GM19468 (cell line): Measurements from ENCODE around the gene FITM2.
"Not testable (repeated sequence)": the region's sequence is repeated elsewhere in the genome, so short reads cannot be mapped to it uniquely, and the experiment has no call there.

ENCODE experiments used
- ATAC-seq: cut with Tn5 transposase; IDR thresholded peaks from one replicate; pipeline ENCODE4 v1.9.1; 2021; ENCODE audit warnings: mild to moderate bottlenecking, moderate library complexity, moderate number of reproducible peaks; ENCODE audit not compliant: unreplicated experiment; ENCODE audit errors: extremely low read depth

The FITM2 gene

GRCh38 chr20:44334709-44335108 lies 23.7 kb upstream of the FITM2 start:
- no peak for ATAC-seq

- ATAC-seq = no peak
Observed at GRCh38 chr20:44334306-44334705, 23.3 kb upstream of the FITM2 start.

DNA sequence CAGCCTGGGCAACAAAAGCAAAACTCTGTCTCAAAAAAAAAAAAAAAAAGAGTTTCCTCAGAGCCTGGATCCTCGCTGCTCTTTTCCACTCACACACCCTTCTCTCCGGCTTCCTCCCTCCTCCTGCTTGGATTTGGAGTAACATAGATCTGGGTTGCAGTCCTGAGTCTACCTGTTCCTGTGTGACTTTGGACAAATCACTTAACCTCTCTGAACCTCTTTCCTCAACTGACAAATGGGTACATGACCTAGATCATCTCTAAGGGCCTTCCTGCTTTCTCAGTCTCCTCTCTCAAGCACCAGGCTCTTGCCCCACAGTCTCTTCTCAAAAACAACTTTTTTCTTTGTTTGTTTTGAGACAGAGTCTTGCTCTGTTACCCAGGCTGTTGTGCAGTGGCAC lies 20.2 kb upstream of the FITM2 start:
- no peak for ATAC-seq

- ATAC-seq = no peak
Observed at GRCh38 chr20:44328428-44328827, 17.4 kb upstream of the FITM2 start.

DNA sequence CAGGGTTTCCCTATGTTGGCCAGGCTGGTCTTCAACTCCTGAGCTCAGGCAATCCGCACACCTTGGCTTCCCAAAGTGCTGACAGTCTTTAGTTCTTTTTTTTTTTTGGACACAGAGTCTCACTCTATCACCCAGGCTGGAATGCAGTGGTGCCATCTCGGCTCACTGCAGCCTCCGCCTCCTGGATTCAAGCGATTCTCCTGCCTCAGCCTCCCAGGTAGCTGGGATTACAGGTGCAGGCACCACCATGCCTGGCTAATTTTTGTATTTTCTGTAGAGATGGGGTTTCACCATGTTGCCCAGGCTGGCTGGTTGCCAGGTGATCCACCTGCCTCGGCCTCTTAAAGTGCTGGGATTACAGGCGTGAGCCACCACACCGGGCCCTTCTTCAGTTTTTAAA lies 16.7 kb upstream of the FITM2 start:
- not testable (repeated sequence) for ATAC-seq

GRCh38 chr20:44326391-44327159 lies 15.6 kb upstream of the FITM2 start:
- ATAC-seq = no peak

DNA sequence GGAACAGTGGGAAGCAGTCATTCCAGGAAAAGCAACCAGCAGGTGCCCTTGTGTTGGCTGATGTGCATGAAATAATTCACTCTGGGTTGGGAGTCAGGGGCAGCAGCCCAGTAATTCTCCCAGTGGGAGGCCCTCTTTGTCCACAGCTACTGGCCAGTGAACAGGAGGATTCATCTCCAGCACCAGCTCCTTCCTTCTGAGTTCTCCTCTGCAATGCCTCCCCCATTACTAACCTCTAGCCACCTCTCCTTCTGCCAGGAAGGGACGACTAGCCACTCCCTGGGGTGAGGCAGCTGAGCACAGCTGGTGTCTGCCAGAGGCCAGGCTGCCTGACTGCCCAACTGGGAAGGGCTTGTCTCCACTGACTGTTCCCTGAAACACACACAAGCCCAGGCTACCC lies 13.3 kb upstream of the FITM2 start:
- ATAC-seq = no peak

DNA sequence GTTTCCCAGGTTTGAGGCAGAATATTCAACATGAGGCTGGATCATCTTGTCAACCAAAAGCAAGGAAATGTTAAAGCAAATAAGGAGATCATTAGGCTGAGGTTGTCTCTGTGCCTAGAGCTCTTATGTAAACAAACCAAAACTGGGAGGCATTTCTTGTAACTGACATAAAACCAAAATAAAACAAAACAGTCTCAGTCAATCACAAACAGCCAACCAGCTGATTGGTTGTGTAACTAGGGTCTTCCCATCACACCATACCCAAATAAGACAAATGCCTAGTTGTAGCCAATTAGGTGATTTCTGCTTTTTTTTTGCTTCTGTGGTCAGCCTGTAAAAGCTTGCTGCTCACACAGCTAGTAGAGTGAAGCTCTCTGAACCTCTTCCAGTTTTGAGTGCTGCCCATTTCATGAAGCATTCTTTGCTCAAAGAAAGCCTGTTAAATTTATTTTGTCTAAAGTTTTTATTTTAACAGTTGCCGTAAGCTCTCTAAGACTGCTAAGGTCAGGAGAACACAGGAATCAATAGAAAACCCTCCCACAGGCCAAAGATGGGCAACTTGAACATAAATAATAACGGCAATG lies 8.9 kb upstream of the FITM2 start:
- ATAC-seq = no peak

DNA sequence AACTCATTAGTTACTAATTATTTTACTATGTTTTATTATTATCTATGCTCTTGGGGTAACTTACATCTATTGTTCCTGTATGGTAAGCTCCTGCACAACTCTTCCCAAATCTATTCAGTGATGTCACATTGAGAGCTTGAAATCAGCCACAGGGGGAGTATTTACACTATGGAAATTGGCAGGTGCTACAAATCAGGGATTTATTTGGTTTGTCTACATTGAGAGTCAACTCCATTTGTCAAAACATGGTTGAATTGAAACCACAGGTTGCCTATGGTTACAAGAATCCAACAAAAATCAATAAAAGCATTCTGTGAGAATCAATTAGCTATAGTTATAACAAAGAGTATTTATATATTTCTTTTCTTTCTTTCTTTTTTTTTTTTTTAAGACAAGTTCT lies 3.9 kb upstream of the FITM2 start:
- no peak for ATAC-seq

- no peak for ATAC-seq
Observed at GRCh38 chr20:44309763-44310663, 989 bp downstream of the FITM2 start.

- no peak for ATAC-seq
Observed at GRCh38 chr20:44306927-44307326, 4.1 kb downstream of the FITM2 start.

DNA sequence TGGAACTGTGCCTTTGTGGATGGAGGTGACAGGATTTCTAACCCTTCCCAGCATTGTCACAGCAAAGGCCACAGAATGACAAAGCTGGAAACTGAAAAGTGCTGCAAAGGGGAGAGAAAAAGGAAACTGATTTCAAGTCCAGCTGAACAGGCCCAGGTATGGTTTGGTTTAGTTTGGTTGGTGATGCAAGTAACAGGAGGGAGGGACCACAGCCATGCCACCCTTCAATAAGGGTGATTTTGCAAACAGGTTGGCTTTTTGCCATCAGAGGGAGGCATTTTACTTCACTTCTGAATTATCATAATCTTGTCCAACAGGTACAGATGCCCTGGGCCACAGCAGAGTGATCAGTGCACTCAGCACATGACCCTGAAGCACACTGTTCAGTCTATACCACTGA lies 6.6 kb downstream of the FITM2 start:
- no peak for ATAC-seq

DNA sequence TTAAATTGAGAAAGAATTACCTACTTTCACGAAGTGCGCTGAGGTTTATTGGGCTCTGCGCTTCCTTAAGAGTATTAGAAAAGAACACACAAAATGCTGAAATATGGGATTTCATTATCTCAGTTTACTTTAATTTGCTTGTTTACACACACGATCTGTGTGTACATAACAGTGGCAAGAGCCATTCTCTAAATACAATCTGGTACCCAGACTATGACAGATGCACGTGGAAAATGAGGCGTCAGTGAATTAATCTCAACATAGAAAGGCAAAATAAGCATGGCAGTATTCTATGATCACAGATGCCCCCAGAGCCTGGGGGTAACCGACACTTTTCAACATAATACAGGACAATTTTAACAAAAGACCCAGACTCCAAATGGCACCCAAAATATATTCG lies 8.3 kb downstream of the FITM2 start:
- ATAC-seq = no peak

GRCh38 chr20:44302026-44302669 lies 8.9 kb downstream of the FITM2 start:
- no peak for ATAC-seq

GRCh38 chr20:44301285-44301684 lies 9.7 kb downstream of the FITM2 start:
- ATAC-seq = no peak

GRCh38 chr20:44299011-44299535 lies 11.9 kb downstream of the FITM2 start:
- not testable (repeated sequence) for ATAC-seq

GRCh38 chr20:44297721-44298120 lies 13.3 kb downstream of the FITM2 start:
- ATAC-seq = no peak

DNA sequence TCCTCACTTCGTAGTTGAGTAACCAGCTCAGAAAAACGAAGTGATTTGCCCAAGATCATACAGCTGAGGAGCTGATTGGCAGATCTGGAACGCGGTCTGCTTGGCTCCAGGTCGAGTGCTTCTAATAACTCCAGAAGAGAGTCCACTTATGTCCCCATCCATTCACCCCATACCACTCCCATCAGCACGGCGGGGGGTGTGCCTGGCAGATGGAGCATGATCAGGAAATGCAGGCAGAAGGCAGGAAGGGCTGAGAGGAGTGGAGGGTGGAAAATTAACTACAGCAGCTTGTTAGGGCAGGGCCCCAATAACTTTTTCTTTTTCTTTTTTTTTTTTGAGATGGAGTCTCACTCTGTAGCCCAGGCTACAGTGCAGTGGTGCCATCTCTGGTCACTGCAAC lies 15.0 kb downstream of the FITM2 start:
- no peak for ATAC-seq

DNA sequence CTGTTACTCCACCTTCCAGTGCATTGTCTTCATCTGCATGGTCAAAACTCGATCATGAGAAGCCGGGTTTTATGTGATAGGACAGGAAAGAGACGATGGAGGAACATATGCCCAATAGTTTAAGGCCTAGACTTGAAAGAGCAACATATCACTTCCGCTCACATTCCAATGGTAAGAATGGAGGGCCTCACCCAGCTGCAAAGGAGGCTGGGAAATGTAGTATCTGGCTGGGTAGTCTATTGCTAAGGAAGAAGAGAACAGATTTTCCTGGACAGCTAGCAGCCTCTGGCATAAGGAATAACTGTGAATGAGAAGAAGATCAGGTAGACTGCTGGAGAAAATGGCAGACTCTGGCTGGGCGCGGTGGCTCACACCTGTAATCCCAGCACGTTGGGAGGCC lies 19.2 kb downstream of the FITM2 start:
- no peak for ATAC-seq

DNA sequence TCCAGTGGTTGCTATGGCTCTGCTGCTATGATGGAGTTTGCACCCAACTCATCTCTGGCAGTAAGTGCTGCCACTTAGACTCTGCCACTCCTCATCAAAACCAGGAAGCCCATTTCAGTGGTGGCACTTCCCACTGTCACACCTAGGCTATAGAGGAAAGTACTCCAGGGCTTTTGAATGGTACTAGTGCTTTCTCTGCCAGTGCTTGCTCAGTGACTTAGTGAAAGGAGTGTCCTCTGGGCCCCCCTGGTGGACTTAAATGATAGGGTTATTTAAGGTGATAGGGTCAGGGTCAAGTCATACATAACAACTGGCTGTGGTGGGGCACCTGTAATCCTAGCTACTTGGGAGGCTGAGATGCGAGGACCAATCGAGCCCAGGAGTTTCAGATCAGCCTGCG lies 22.8 kb downstream of the FITM2 start:
- ATAC-seq = no peak
